ENCODE results near the gene ZSCAN29.

Gene ZSCAN29

DNA sequence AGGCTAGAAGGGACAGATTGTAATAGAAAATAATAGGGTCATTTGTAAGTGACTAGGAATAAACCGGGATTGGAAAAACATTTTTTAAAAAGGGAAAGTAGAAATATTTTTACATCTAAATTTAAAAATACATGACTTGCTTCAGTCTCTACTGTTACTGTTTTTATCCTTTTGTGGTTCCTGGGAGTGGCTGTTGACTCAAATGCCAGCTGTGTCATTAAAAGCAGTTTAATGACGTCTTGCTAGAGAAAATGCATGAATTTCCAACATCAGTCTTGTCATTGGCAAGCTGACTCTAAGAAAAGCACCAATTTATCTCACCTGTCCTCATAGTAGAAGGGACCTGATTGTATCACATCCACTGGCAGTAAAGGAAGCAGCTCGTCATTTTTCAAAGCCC lies 23.7 kb downstream of the ZSCAN29 start:
- DNase-seq: no peak

DNA sequence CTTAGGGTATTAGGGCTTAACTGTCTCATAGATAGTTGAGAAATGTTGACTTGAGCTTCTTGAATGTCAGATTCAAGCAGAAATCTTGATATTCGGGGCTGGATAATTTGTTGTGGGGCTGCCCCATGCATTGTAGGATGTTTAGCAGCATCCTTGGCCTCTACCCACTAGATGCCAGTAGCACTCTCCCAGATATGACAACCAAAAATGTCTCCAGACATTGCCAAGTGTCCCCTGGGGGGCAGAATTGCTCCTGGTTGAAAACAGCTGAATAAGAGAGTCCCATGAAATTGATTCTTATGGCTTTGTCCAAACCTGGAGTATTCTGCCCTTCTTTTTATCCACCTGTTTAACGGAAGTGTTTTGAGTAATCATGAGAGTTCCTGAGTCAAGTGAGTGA lies 24.5 kb downstream of the ZSCAN29 start:
- no peak for DNase-seq

DNA sequence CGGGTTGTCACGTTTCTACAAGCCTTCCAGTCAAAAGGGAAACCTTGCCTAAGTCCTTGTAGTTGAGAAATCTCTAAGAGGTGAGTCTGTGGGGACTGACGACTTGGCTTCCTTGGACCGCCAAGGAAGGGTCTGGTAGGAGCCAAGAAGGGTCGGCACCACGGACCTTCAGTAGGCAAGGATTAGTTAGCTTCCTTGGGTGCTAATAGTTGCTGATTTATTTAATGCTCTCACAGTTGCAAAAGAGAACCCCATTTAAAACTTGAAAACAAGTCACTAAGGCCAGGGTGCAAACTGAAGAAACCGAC lies 40.1 kb downstream of the ZSCAN29 start:
- DNase-seq: no peak

- DNase-seq: peak; percentile 95
Observed at GRCh38 chr15:43329960-43330779, 40.7 kb downstream of the ZSCAN29 start, which contains the start of gene LCMT2. TSS of gene LCMT2 (minus strand) at chr15:43330573. CDS start at chr15:43330489, 84 bp downstream.

- DNase-seq: peak; percentile 28
Observed at GRCh38 chr15:43329217-43329959, 41.5 kb downstream of the ZSCAN29 start.

DNA sequence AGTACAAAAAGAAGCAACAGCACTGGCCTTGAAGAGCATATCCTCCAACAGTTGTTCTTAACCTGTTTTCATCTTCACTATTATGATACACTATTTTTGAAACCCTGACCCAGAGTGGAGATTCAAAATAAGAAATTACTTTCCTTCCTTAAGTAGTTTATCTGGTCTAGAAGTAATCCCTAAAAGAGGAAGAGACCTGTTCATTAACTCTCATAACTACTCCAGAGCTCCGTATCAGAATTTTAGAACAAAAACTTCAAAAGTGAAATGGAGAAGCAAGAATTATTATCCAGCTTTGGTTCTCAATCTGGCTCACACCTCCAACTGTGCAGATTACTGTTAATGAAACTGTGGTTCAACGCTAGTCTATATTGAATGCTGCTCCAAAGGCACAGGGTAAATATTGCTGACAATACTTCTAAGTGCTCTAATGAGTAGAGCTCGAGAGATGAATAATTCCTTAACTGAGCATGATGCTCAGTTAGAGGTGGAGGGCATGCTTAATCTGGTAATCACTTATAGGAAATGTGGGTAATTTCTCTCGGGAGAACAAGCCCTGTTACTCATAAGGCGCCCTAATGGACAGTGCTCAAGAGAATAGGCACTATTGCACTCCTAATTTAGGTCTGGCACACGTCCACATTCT lies 45.7 kb downstream of the ZSCAN29 start:
- no peak for DNase-seq

- DNase-seq: no peak
Observed at GRCh38 chr15:43318990-43319771, 51.7 kb downstream of the ZSCAN29 start.

GRCh38 chr15:43317566-43318184 lies 53.2 kb downstream of the ZSCAN29 start:
- DNase-seq: no peak

DNA sequence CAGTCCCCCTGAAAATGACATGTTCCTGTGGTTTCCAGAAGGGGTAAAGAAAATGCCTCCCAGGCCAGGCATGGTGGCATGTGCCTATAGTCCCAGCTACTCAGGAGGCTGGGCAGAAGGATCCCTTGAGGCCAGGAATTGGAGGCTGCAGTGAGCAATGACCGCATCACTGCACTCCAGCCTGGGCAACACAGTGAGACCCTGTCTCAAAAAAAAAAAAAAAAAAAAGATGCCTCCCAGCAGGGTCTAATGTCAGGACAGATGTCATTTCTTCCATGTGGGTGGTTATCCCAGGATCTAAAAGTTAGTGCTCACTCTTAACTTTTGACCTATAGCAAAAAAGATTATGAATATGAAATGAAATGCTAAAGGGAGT lies 53.9 kb downstream of the ZSCAN29 start:
- no peak for DNase-seq

GRCh38 chr15:43316016-43316970 lies 54.5 kb downstream of the ZSCAN29 start:
- DNase-seq: no peak

GRCh38 chr15:43314171-43314570 lies 56.7 kb downstream of the ZSCAN29 start:
- no peak for DNase-seq

- DNase-seq: no peak
Observed at GRCh38 chr15:43312378-43312777, 58.5 kb downstream of the ZSCAN29 start.

Data from fibroblast of skin of abdomen (primary cell).